ENCODE measurements around the gene TMEM175.
"Not testable (repeated sequence)": the region's sequence is repeated elsewhere in the genome, so short reads cannot be mapped to it uniquely, and the experiment has no call there.

The TMEM175 gene

GRCh38 chr4:917466-917865, 14.8 kb upstream of the TMEM175 start:
- no peak for DNase-seq (ENCODE audit: low read depth)

- DNase-seq (ENCODE audit: low read depth), result no peak
These were observed 14.3 kb upstream of the TMEM175 start for GRCh38 chr4:917992-918391.

GRCh38 chr4:918591-918990, 13.7 kb upstream of the TMEM175 start:
- not testable (repeated sequence) for DNase-seq (ENCODE audit: low read depth)

DNA sequence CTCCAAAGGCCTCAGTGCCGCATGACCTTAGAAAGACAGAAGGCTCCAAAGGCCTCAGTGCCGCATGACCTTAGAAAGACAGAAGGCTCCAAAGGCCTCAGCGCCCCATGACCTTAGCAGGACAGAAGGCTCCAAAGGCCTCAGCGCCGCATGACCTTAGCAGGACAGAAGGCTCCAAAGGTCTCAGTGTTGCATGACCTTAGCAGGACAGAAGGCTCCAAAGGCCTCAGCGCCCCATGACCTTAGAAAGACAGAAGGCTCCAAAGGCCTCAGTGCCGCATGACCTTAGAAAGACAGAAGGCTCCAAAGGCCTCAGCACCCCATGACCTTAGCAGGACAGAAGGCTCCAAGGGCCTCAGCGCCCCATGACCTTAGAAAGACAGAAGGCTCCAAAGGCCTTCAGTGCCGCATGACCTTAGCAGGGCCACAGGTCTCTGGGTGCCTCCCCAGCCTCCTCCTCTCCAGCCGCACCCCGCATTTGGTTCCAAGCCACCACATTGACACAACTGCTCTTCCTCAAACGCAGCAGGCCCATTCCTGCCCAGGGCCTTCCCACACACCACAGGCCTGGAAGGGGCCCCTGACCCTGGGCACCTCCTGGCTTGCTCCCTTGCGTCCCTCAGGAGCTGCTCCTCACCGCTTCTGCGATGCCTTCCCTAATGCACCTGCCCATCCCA, 13.1 kb upstream of the TMEM175 start:
- not testable (repeated sequence) for DNase-seq (ENCODE audit: low read depth)

DNA sequence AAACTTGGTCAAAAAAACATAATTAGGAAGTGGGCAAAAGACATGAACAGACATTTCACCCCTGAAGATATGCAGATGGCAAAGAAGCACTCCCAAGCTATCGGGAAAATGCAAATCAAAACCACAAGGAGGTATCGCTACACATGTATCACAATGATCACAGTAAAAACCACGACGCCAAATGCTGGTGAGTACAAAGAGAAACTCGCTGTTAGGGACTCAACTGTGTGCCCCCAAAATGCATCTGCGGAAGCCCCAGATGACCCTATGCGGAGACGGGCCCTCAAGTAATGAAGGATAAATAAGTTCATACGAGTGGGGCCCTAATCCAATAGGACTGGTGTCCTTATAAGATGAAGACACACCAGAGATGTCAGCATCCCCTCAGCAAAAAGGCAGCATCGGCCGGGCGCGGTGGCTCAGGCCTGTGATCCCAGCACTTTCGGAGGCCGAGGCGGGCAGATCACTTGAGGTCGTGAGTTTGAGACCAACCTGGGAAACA, 10.4 kb upstream of the TMEM175 start:
- no peak for DNase-seq (ENCODE audit: low read depth)

DNA sequence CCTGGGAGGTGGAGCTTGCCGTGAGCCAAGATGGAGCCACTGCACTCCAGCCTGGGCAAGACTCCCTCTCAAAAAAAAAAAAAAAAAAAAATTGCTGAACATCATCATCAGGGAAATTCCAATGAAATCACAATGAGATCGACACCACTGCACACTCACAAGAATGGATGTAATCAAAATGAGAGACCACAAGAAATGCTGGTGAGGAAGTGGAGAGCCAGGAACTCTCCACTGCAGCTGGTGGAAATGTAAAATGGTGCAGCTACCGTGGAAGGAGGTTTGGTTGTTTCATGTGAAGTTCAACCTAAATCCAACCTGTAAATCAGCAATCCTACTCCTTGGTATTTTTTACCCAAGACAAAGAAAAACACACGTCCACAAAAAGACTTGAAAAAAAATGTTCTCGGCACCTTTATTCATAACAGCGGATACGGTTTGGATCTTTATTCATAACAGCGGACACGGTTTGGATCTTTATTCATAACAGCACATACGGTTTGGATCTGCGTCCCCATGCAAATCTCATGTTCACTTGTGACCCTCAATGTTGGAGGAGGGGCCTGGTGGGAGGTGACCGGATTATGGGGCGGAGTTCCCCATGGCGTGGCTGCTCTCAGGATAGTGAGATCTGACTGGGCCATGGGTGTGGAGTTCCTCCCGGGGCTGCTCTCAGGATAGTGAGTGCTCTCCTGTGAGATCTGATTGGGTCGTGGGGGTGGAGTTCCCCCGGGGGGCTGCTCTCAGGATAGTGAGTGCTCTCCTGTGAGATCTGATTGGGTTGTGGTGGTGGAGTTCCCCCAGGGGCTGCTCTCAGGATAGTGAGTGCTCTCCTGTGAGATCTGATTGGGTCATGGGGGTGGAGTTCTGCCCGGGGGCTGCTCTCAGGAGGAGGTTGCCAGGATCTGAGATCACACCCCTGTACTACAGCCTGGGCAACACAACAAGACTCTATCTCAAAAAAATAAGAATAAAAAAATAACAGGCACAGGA, 7.9 kb upstream of the TMEM175 start:
- DNase-seq (ENCODE audit: low read depth), result no peak

GRCh38 chr4:925171-925570, 7.1 kb upstream of the TMEM175 start:
- no peak for DNase-seq (ENCODE audit: low read depth)

- DNase-seq (ENCODE audit: low read depth), result no peak
These were observed 6.3 kb upstream of the TMEM175 start for GRCh38 chr4:925771-926500.

- no peak for DNase-seq (ENCODE audit: low read depth)
These were observed 5.7 kb upstream of the TMEM175 start for GRCh38 chr4:926538-926937.

DNA sequence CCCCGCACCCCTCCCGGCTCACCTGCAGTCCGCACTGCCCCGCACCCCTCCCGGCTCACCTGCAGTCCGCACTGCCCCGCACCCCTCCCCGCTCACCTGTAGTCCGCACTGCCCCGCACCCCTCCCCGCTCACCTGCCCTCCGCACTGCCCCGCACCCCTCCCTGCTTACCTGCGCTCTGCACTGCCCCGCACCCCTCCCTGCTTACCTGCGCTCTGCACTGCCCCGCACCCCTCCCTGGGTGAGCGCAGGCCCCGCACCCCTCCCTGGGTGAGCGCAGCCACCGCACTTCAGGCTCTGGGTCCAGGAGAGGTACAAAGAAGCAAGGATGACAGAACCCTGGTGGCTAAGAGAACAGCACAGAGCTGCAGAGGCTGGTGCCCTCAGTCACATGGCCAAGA, 4.7 kb upstream of the TMEM175 start:
- DNase-seq (ENCODE audit: low read depth), result not testable (repeated sequence)

DNA sequence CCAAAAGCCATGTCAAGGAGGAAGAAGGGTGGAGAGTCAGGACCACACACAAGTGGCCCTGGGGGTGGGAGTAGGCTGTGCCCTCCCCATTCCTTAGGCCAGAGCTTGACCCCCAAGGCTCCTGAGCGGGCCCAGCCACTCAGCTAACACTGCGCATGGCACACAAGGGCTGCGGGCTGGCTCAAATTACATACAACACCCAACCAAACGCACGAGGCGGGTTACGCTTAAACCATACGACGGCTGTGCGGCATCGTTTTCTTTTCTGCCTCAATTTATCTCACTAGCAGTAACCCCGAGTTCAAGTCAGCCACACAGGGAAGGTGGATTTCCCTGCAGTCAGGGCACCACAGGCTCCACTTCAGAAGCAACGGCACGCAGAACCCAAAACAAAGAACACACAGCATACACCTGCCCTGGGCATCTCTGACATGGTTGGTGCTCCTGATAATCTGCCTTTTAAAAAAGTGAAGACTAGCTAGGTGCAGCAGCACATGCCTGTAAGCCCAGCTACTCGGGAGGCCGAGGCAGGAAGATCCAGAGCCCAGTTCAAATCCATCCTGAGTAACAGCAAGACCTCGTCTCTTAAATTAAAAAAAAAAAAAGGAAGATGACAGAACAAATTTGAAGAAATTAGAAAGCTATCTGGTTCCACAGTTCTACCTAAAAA, 3.0 kb upstream of the TMEM175 start:
- DNase-seq (ENCODE audit: low read depth), result no peak

- DNase-seq (ENCODE audit: low read depth), result no peak
These were observed 2.2 kb upstream of the TMEM175 start for GRCh38 chr4:930028-930551.

DNA sequence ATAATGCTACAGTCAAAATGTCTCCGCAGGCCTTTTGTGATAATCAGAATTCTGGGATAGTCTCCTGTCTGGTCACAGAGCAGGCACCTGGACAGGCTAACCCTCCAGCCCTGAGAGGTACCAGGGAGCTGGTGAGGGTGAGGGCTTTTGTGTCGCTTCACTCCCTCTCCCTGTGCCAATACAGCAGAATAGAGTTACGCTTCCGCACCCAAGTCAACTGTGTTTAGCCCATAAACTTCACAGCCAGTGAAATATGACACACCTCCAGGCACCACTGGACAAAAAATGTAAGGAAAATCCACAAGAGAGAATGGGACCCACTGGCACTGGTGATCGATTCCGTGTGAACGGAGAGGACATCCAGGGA, 1.4 kb upstream of the TMEM175 start:
- no peak for DNase-seq (ENCODE audit: low read depth)

- DNase-seq (ENCODE audit: low read depth), result no peak
These were observed 883 bp upstream of the TMEM175 start for GRCh38 chr4:931194-931959.

- DNase-seq (ENCODE audit: low read depth), result no peak
These were observed 432 bp downstream of the TMEM175 start for GRCh38 chr4:932713-933070.

DNA sequence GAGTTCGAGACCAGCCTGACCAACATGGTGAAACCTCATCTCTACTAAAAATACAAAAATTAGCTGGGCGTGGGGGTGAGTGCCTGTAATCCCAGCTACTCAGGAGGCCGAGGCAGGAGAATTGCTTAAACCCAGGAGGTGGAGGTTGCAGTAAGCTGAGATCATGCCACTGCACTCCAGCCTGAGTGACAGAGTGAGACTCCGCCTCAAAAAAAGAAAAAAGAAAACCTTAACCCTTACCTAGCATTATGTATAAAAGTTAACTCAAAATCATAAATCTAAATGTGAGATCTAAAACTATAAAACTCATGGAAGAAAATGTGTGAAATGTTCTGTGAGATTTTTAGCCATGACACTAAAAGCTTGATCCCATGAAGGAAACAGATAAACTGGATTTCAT, 7.2 kb downstream of the TMEM175 start:
- DNase-seq (ENCODE audit: low read depth), result not testable (repeated sequence)

DNA sequence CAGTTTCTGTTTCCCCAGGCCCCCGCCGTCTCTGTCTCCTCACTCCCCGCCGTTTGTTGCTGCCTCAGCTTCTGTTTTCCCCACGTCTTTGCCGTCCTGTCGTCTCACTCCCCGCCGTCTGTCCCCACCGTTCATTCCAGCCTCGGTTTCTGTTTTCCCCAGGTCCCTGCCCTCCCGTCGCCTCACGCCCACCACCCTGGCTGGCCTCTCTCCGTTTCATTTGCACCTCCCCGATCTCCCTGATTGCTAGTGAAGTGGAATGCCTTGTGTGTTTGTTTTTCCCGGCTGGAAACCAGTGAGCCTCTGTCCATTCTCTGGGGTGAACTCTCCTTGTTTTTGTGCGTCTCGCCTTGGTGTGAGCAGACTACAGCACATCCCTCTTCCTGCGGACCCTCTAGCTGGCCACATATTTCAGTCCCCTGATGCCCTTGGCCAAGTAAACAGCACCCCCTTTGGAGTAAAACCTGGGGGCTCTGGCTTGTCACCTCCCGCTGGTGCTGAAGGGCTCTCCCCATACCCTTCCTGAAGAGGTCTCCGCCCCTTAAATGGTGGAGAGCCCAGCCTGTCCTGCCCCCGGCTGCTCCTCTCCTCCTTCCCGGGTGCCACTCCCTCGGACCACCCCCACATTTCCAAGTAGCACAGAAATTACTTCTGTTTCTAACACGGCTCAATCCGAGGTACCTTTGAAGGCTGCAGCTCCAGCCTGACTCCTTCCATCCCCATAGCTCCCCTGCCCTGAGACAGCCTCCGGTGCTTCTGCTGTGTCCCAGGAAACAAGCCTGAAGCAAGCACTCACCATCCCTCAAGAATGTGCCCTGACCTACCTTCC, 13.2 kb downstream of the TMEM175 start:
- no peak for DNase-seq (ENCODE audit: low read depth)

GRCh38 chr4:946103-946450, 13.8 kb downstream of the TMEM175 start:
- DNase-seq (ENCODE audit: low read depth), result no peak

DNA sequence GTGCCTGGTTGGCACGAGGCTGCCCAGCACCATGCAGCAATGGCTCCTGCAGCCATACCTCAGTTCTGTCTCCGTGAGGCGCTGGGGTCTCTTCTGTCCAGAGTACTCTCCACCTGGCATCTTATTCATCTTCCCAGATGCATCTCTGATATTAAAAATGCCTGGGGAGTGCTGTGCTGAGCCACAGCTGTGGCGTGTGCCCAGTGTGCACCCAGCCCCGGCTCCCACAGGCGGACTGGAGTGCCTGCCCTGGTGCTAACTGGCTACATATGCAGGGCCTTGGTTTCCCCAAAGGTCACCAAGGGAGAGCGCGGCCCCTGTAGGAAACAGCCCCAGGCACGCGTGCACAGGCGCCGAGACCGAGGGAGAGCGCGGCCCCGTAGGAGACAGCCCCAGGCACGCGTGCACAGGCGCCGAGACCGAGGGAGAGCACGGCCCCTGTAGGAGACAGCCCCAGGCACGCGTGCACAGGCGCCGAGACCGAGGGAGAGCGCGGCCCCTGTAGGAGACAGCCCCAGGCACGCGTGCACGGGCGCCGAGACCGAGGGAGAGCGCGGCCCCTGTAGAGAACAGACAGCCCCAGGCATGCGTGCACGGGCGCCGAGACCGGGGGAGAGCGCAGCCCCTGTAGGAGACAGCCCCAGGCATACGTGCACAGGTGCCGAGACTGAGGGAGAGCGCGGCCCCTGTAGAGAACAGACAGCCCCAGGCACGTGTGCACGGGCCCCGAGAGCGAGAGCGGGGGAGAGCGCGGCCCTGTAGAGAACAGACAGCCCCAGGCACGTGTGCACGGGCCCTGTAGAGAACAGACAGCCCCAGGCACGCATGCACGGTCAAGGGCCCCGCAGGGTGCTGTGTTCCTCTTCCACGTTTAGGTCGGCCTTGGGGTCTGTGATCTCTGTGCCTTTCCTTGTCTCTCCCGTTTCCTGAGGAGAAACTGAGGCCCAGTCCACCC, 14.5 kb downstream of the TMEM175 start:
- no peak for DNase-seq (ENCODE audit: low read depth)
